Left renal cortex interstitium (tissue), 4 donors: ENCODE results near the gene ART1. TPM values are rescaled to one million over a fixed set of nuclear protein-coding genes. Genes with fewer than 3 reads are reported as not detected.

Experiments used
- DNase-seq, 4 donors: peaks; one replicate each; pipeline ENCODE4 v3.0.0-alpha.2; 2013; ENCODE audit warnings: low read depth in 4 of 4, low spot score in 2 of 4, missing footprints in 1 of 4
- polyA plus RNA-seq, 4 donors: library from polyadenylated mRNA; unstranded; fragments of 120-200 nt; gene quantifications; one replicate each; pipeline ENCODE4 v1.2.1, GENCODE V29; 2013; ENCODE audit not compliant: insufficient read length in 4 of 4

ART1 gene
- polyA plus RNA-seq, 4 donors: 0.18 TPM; not detected in 3

DNA sequence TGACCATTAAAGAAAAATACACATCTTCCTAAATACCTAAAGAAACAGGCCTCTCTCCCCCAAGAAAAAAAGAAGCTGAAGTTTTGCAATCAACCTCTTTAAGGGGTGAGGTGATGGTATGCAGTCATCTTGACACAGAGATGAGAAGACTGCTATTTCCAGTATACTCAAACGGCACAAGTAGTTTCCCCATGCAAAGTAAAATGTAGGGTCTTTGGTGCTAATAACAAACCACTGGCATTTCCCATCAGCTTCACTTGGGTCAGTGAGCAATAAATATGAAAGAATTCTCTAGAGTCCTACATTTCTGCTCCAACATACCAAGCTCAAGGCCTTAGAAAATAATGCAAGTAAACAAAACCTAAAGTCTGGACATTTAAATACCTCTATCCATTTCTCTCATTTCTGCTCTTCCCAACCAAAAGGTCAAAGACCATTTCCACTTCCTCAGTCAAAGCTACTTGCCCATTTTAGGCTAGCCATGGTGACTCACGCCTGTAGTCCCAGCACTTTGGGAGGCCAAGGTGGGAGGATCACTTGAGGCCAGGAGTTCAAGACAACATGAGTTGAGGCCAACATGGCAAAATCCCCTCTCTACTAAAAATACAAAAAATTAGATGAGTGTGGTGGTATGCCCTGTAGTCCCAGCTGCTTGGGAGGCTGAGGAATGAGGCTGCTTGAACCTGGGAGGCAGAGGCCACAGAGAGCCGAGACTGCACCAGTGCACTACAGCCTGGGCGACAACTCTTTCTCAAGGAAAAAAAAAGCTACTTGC is 65.7 kb downstream of the ART1 start:
- no peak for DNase-seq

- DNase-seq: no peak
Measured at GRCh38 chr11:3712274-3712673, 67.3 kb downstream of the ART1 start.

Other genes starting within 250 kb of the ART1 start
- 1 to 10 TPM; 3.5 to 7.1 (median 4.1) TPM for gene ART5, start 3.1 kb upstream of the ART1 start, polyA plus RNA-seq
- gene CHRNA10, start 26.3 kb downstream of the ART1 start, polyA plus RNA-seq: 1 to 10 TPM in 3 of 4 donors, under 1 TPM in 1; 0.61 to 3.7 (median 2.2) TPM
- 10 to 100 TPM; 57.0 to 74.6 (median 63.3) TPM for gene NUP98, start 152.4 kb downstream of the ART1 start, polyA plus RNA-seq
- gene PGAP2, start 163.4 kb downstream of the ART1 start, polyA plus RNA-seq: 10 to 100 TPM; 32.8 to 54.7 (median 41.8) TPM
- 10 to 100 TPM; 21.9 to 32.7 (median 24.8) TPM for gene RHOG, start 195.8 kb downstream of the ART1 start, polyA plus RNA-seq
- gene STIM1, start 210.5 kb downstream of the ART1 start, polyA plus RNA-seq: 10 to 100 TPM; 33.6 to 40.7 (median 37.5) TPM